Measurements from ENCODE around the gene GNG13.
"Not testable (repeated sequence)": the region's sequence is repeated elsewhere in the genome, so short reads cannot be mapped to it uniquely, and the experiment has no call there.

The GNG13 gene

DNA sequence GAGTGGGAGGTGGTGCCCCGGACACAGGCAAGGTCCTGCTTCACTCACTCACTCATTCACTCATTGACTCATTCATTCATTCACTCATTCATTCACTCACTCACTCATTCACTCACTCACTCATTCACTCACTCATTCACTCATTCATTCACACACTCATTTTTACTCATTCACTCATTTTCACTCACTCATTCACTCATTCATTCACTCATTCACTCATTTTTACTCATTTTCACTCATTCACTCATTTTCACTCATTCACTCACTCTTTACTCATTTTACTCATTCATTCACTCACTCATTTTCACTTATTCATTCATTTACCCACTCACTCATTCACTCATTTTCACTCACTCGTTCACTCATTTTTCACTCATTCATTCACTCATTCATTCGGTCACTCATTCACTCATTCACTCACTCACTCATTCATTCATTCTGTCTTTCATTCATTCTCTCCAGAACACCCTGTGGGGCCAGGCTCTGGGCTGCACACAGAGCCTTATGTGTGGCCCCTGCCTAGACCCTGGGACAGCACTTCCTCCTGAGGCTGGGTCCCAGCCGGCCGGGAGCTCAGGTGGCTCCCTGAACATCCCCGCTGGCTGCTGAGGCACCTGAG is 21.5 kb downstream of the GNG13 start:
- no peak for TF ChIP-seq Cebpa-rat (IDR thresholded peaks at IDR 0.05)
- no peaks in the 10 kb centered on the region for H3K36me3 ChIP-seq
- peaks cover 0 to 40% (median 13%) of the 10 kb centered on the region in 11 experiments; a peak in 11 of 22 replicates for H4K20me1 ChIP-seq
- H3K4me1 ChIP-seq = peaks cover 19 to 62% (median 49%) of the 10 kb centered on the region in 10 experiments
- peaks cover 0 to 23% (median 0%) of the 10 kb centered on the region in 11 experiments; a peak in 4 of 22 replicates for H3K27me3 ChIP-seq
- H3K4me2 ChIP-seq = peak overlapping the region in 9 of 11 experiments; percentile 70 to 89 (median 75); a peak in 15 of 22 replicates
- no peak overlapping the region for H3K27ac ChIP-seq
- no peak overlapping the region for H3K9ac ChIP-seq
- H3K4me3 ChIP-seq = no peak overlapping the region
- no peaks in the 10 kb centered on the region for H3K9me3 ChIP-seq (replicated peaks in 1 of 11)

DNA sequence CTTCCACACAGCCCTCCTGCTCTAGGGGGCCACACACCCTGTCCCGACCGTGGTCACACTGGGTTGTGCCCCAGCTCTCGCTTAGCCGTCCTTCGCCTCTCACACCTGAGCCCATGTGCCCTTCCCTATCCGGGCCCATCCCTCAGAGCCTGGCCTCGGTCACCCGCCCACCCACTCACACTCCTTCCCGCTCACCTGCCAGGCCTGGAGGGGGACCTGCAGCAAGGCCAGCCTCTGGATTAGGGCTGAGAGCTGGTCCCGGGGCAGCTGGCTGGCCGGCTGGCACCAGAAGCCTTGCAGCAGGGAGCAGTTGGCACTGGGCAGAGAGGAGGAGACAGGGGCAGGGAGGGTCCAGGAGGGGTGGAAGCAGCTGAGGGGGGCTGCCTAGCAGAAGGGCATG is 22.1 kb downstream of the GNG13 start:
- Histone ChIP-seq H3K9ac (peak overlapping the region in 2 of 11 experiments; percentile 3 to 50; a peak in 1 of 22 replicates), H3K4me3 (no peak overlapping the region), H3K4me2 (peak overlapping the region; percentile 41 to 89 (median 74); a peak in 21 of 22 replicates), H3K4me1 (peaks cover 19 to 56% (median 45%) of the 10 kb centered on the region in 10 experiments), H3K27me3 (peaks cover 0 to 23% (median 0%) of the 10 kb centered on the region in 11 experiments; a peak in 4 of 22 replicates), H3K36me3 (no peaks in the 10 kb centered on the region), H3K9me3 (replicated peaks in 1 of 11) (no peaks in the 10 kb centered on the region), H3K27ac (no peak overlapping the region), H4K20me1 (peaks cover 0 to 35% (median 10%) of the 10 kb centered on the region in 11 experiments; a peak in 9 of 22 replicates)
- TF ChIP-seq Cebpa-rat (IDR thresholded peaks at IDR 0.05) = no peak

- no peak for TF ChIP-seq Cebpa-rat (IDR thresholded peaks at IDR 0.05)
- H3K9ac ChIP-seq = peak overlapping the region in 8 of 11 experiments; percentile 2 to 50 (median 16); a peak in 8 of 22 replicates
- H3K27me3 ChIP-seq = peaks cover 0 to 18% (median 0%) of the 10 kb centered on the region in 11 experiments; a peak in 4 of 22 replicates
- 0 out of 22 replicates have a peak overlapping the region, but pooled peaks of 1 of the 11 experiments have one; percentile 2 for H3K27ac ChIP-seq
- H3K4me3 ChIP-seq = 0 out of 20 replicates have a peak overlapping the region, but pooled peaks of 1 of the 10 experiments have one; percentile 5
- H3K4me1 ChIP-seq = peaks cover 19 to 50% (median 39%) of the 10 kb centered on the region in 10 experiments
- no peaks in the 10 kb centered on the region for H3K36me3 ChIP-seq
- no peaks in the 10 kb centered on the region for H3K9me3 ChIP-seq (replicated peaks in 1 of 11)
- H4K20me1 ChIP-seq = peaks cover 0 to 28% (median 5%) of the 10 kb centered on the region in 11 experiments; a peak in 9 of 22 replicates
- H3K4me2 ChIP-seq = peak overlapping the region; percentile 41 to 89 (median 74)
Measured at GRCh38 chr16:777826-778225, 22.7 kb downstream of the GNG13 start.

DNA sequence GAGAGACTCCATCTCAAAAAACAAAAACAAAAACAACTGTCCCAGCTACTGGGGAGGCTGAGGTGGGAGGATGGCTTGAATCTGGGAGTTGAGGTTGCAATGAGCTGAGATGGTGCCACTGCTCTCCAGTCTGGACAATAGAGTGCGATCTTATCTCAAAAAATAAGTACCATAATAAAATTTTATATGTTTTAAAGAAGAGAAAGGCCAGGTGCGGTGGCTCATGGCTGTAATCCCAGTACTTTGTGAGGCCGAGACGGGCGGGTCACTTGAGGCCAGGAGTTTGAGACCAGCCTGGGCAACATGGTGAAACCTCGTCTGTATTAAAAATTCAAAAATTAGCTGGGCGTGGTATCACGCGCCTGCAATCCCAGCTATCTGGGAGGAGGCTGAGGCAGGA is 23.7 kb downstream of the GNG13 start:
- TF ChIP-seq Cebpa-rat (IDR thresholded peaks at IDR 0.05) = no peak
- Histone ChIP-seq H3K4me1 (peaks cover 18 to 42% (median 31%) of the 10 kb centered on the region in 10 experiments), H3K9me3 (replicated peaks in 1 of 11) (no peaks in the 10 kb centered on the region), H3K36me3 (no peaks in the 10 kb centered on the region), H3K9ac (peak overlapping the region in 4 of 11 experiments; percentile 11 to 50 (median 26); a peak in 6 of 22 replicates), H3K27me3 (peaks cover 0 to 12% (median 0%) of the 10 kb centered on the region in 11 experiments; a peak in 3 of 22 replicates), H3K4me3 (no peak overlapping the region), H4K20me1 (peaks cover 0 to 18% (median 0%) of the 10 kb centered on the region in 11 experiments; a peak in 5 of 22 replicates), H3K27ac (no peak overlapping the region), H3K4me2 (peak overlapping the region in 9 of 11 experiments; percentile 70 to 89 (median 75); a peak in 19 of 22 replicates)

GRCh38 chr16:776298-776697 is 24.2 kb downstream of the GNG13 start:
- peaks cover 0 to 12% (median 0%) of the 10 kb centered on the region in 11 experiments; a peak in 3 of 22 replicates for H3K27me3 ChIP-seq
- H3K4me3 ChIP-seq; H3K27ac ChIP-seq; H3K9me3 ChIP-seq (replicated peaks in 1 of 11); H3K9ac ChIP-seq; H3K36me3 ChIP-seq: not testable (repeated sequence)
- peaks cover 15 to 42% (median 30%) of the 10 kb centered on the region in 10 experiments for H3K4me1 ChIP-seq
- peaks cover 0 to 13% (median 0%) of the 10 kb centered on the region in 11 experiments; a peak in 4 of 22 replicates for H4K20me1 ChIP-seq
- peak overlapping the region in 3 of 11 experiments; percentile 74 to 89 (median 77); a peak in 6 of 22 replicates for H3K4me2 ChIP-seq

- Histone ChIP-seq H3K4me2 (no peak overlapping the region), H4K20me1 (peaks cover 0 to 8% (median 0%) of the 10 kb centered on the region in 11 experiments; a peak in 3 of 22 replicates), H3K9me3 (replicated peaks in 1 of 11) (no peaks in the 10 kb centered on the region), H3K4me3 (no peak overlapping the region), H3K4me1 (peaks cover 15 to 42% (median 28%) of the 10 kb centered on the region in 10 experiments), H3K27ac (no peak overlapping the region), H3K27me3 (peaks cover 0 to 12% (median 0%) of the 10 kb centered on the region in 11 experiments; a peak in 3 of 22 replicates), H3K36me3 (no peaks in the 10 kb centered on the region), H3K9ac (0 out of 22 replicates have a peak overlapping the region, but pooled peaks of 1 of the 11 experiments have one; percentile 5)
- no peak for TF ChIP-seq Cebpa-rat (IDR thresholded peaks at IDR 0.05)
Measured at GRCh38 chr16:775236-775796, 25.2 kb downstream of the GNG13 start.

- peaks cover 15 to 40% (median 27%) of the 10 kb centered on the region in 10 experiments for H3K4me1 ChIP-seq
- H3K4me3 ChIP-seq = no peak overlapping the region
- H3K36me3 ChIP-seq = no peaks in the 10 kb centered on the region
- no peak overlapping the region for H3K9ac ChIP-seq
- no peaks in the 10 kb centered on the region for H3K9me3 ChIP-seq (replicated peaks in 1 of 11)
- no peak overlapping the region for H3K4me2 ChIP-seq
- peaks cover 0 to 8% (median 0%) of the 10 kb centered on the region in 11 experiments; a peak in 2 of 22 replicates for H4K20me1 ChIP-seq
- no peak overlapping the region for H3K27ac ChIP-seq
- TF ChIP-seq Cebpa-rat (IDR thresholded peaks at IDR 0.05) = no peak
- peaks cover 0 to 12% (median 0%) of the 10 kb centered on the region in 11 experiments; a peak in 3 of 22 replicates for H3K27me3 ChIP-seq
Measured at GRCh38 chr16:774086-775001, 26.2 kb downstream of the GNG13 start.

DNA sequence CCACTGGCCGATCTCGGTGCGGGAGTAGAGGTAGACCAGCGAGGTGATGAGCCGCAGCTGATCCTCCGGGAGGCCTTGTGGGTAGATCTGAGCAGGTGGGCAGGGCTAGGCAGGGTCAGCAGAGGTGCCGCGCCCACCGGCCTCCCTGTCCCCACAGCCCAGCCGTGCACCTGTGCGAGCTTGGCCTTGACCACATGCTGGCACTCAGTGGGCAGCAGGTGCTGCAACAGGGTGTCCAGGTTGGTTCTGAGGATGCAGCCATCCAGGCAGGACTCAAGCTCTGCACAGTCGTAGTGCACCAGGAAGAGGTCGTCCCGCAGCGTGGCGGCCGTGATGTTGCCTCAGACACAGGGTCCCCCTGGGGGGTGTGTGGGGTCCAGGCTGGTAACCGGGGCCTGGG is 27.6 kb downstream of the GNG13 start:
- H3K4me2 ChIP-seq = no peak overlapping the region
- H3K9ac ChIP-seq = no peak overlapping the region
- no peaks in the 10 kb centered on the region for H3K9me3 ChIP-seq (replicated peaks in 1 of 11)
- no peak overlapping the region for H3K27ac ChIP-seq
- peaks cover 9 to 27% (median 17%) of the 10 kb centered on the region in 10 experiments for H3K4me1 ChIP-seq
- no peaks in the 10 kb centered on the region; a peak in 1 of 22 replicates for H4K20me1 ChIP-seq
- no peak overlapping the region for H3K4me3 ChIP-seq
- TF ChIP-seq Cebpa-rat (IDR thresholded peaks at IDR 0.05) = no peak
- H3K27me3 ChIP-seq = peaks cover 0 to 7% (median 0%) of the 10 kb centered on the region in 11 experiments; a peak in 3 of 22 replicates
- no peaks in the 10 kb centered on the region for H3K36me3 ChIP-seq

Measured in BLaER1 treated with 17β-estradiol and CSF1 and Interleukin-3, amounts not matched to agents 10 nM and 100 nM (cell line).